ENCODE results near the gene KCTD5.

GRCh38 chr16:2720719-2721633 lies 38.7 kb downstream of the KCTD5 start:
- peak; percentile 68; the same call in 1 of the 2 replicates for TF ChIP-seq ZFX (CRISPR knock-in tag; IDR thresholded peaks at IDR 0.05)
- TF ChIP-seq RFX1 (IDR thresholded peaks at IDR 0.05): no peak
- no peak for TF ChIP-seq CBFA2T2 (conservative IDR thresholded peaks at IDR 0.05)
- TF ChIP-seq CTCF (IDR thresholded peaks at IDR 0.05 in 2 of 3, conservative IDR thresholded peaks at IDR 0.05 in 1 of 3; ENCODE audit: insufficient read depth in 2 of 3, low read depth in 1 of 3, low read length in 3 of 3): peak; percentile 22 to 81 (median 65); a peak in 4 of 6 replicates
- TF ChIP-seq POLR2AphosphoS5 (IDR thresholded peaks at IDR 0.05; ENCODE audit: control insufficient read depth, insufficient read depth, low read depth, low read length): peak; percentile 17; the same call in 1 of the 2 replicates
- no peak for TF ChIP-seq FOXK2 (conservative IDR thresholded peaks at IDR 0.05 in 1 of 2, IDR thresholded peaks at IDR 0.05 in 1 of 2; ENCODE audit: low read depth in 2 of 2)
- no peak for TF ChIP-seq CHD1 (IDR thresholded peaks at IDR 0.05; ENCODE audit: low read length)
